Stimulated activated CD8-positive, alpha-beta memory T cell treated with anti-CD3 and anti-CD28 coated beads, Interleukin-7, amount 100 ng/mL, for 48 hours (primary cell): Measurements from ENCODE around the gene RPL29.

Experiments used
- DNase-seq, 2 donors: peaks; one replicate each; pipeline ENCODE4 v3.0.0-alpha.2; 2020; ENCODE audit warnings: low read depth in 1 of 2; ENCODE audit errors: extremely low read depth in 1 of 2

Gene RPL29

GRCh38 chr3:52026041-52026440 is 30.3 kb upstream of the RPL29 start:
- no peak for DNase-seq

- DNase-seq = no peak
Measured at GRCh38 chr3:52025453-52025852, 29.8 kb upstream of the RPL29 start.

GRCh38 chr3:52024765-52025452 is 29.2 kb upstream of the RPL29 start:
- DNase-seq = no peak

DNA sequence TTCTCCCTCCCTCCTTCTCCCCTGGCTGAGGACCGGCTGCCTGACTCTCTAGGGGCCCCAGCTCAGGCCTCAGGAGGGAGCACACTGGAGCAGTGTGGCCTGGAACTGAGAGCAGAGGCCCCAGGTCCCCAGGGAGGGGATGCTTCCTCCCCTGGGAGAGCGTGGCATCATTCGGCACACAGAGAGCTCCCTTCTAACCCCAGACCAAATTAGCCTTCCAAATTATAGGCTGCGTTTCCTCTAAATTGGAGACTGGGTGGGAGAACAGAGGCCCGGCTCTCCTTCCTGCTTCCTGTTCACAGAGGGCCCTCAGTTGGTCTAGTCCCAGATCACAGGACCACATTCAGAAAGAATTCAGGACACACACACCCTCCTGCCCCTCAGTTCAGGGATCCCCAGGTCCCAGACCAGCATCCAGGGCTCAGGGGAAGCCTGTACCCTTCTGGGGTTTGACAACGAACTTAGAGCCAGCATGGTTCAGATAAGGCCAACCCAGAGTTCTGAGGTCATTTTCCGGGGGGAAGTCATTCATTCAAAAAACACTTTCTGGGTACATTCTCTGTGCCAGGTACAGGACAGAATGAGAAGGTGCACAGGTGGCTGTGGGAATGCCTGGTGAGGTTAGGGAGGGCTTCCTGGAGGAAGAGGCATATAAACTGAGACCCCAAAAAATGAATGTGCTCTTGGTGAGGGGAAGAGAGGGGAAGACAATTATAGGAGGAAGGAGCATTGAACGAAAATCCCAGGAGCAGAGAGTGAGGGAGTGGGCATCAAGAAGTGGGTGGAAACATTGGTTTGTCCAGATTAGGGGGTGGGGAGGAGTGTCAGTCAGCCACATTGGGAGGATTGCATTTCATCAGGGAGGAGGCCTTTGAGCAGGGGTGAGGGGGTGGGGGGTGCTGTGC is 28.4 kb upstream of the RPL29 start:
- DNase-seq = no peak

DNA sequence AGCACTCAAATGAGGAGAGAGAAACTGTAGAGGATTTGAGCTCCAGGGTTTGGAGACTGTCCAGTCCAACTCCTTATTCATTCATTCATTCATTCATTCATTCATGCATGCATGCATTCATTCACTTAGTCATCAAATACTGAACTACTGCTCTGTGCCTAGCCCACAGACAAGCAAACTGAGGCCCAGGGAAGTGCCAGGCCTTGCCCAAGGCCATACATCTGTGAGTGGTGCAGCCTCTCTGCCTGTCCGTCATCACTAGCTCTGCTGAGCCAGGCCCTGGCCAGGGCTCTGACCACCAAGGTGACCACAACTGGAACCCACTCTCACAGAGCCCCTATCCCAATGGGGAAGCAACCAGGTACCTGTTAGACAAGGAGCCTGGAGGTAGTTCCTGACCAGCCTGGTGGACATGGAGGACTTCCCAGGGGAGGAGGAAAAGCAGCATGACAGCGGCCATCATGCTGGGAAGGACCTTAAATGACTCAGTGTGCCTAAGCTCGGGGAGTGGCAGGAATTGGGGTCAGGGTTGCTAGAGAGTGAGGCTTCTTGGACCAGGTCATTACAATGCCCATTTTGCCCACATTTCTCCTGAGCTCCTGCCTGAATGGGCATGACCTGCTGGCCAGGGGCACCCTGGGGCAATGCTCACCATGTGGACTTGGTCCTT is 27.5 kb upstream of the RPL29 start:
- no peak for DNase-seq

- no peak for DNase-seq
Measured at GRCh38 chr3:52022323-52023100, 26.8 kb upstream of the RPL29 start.

GRCh38 chr3:52021489-52022268 is 26.0 kb upstream of the RPL29 start:
- no peak for DNase-seq

- no peak for DNase-seq
Measured at GRCh38 chr3:52020796-52021195, 25.1 kb upstream of the RPL29 start.

DNA sequence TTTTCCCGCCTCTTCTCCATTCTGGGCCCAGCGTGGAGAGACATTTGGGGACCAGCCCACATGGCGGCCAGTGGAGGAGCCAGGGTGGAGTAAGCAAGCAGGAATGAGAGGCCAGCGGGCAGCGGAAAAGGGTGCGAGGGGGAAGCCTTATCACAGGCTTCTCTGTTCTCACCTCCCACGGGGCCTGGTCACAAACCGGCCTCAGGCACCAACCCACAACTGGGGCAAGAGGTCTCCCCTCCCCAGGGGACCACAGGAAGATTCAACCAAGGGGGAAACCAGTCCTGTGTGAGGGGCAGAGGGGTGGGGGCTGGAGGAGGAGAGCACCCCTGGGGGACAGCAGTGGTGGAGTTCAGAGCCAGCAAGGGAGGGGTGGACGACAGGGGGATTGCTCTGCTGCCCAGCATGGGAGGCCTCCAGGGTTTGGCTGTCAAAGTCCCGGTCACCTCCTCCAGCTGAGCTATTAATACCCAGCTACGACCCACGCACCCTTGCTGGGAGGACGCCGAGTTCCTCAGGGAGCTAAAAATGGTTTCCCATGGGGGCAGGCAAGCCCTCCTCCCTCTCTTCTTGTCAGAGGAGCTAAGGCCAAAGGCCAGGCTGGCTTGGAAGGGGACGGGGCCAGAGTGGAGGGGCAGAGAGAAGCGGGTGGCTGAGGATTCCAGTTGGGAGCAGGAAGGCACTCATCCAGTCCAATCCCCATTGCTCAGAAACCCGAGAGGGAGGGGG is 23.8 kb upstream of the RPL29 start:
- DNase-seq = no peak

DNA sequence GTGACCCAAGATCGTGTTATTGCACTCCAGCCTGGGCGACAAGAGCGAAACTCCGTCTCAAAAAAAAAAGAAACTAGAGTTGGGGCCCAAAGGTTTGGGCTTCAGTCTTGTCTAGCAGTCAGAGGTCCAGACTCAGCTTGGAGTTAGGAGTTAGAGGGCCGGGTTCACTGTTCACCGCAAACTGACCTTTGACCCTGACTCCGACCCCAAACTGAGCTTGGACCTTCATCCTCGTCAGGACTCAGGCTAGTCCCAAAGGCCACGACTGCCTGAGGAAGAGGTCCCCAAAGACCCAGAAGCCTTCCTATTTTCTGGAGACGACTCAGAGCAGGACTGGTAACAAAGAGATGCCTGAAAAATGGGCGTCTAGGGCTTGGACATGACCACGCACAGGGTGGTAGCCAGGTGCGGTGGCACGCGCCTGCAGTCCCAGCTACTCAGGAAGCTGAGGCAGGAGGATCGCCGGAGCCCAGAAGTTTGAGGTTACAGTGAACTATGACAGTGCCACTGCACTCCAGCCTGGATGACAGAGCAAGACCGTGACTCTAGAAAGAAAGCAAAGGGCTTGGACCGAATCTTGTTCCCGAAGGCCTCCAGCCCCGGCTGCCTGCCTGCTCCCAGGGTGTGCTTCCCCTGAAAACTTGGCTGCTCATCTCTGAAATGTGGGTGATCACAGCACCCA is 22.8 kb upstream of the RPL29 start:
- no peak for DNase-seq

GRCh38 chr3:52017586-52017985 is 21.9 kb upstream of the RPL29 start:
- no peak for DNase-seq

DNA sequence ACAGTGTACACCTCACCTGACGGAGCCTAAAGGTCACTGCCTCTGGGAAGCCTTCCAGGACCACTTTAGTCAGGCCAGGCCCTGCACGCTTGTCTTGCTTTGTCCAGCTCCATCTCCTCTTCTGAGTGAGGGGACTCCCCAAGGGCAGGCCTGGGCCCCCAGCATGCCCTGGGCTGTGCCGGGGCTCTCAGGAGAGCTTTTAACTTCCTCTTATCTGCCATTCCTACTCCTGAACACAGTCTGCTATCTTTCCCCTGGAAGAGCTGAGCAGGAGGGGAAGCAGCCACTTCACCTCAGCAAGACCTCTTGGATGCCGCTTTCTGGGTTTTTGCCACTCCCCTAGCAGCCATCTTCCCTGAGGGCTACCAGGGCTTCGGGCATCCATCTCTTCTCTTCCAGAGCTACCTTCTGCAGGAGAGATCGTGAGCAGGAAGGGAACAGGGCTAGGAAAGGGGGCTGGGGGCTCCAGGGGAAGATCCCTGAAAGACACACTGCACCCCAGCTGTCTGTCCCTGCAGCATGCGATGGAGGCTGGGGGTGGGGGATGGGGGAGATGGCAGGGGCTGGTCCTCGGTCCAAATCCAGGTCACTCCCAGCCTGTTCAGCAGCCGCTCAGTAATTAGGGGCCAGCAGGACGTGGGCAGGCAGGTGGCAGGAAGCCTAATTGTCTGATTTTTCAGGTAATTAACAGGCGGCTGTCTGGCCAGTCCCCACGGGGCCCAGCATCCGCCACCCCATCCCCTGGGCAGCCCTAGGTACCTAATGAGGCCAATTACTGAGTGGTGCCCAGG is 19.9 kb upstream of the RPL29 start:
- no peak for DNase-seq

DNA sequence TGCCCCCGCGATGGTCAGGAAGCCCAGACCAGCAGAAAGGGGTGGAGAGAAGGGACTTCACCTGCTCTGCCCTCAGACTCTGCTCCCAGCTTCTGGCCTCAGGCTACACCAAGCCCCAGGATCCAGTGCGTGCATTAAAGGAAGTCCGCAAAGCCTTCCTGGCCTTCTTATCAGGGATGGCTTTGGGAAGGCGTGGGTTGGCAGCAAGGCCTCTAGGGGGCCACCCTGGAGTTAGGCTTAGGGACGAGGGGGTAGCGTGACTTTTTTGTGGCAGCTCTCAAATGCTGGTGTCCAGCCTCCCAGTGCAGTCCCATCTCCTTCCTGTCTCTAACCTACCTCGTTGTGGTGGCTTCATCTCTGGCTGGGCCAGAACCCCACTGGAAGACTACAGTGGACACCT is 18.9 kb upstream of the RPL29 start:
- DNase-seq = no peak

DNA sequence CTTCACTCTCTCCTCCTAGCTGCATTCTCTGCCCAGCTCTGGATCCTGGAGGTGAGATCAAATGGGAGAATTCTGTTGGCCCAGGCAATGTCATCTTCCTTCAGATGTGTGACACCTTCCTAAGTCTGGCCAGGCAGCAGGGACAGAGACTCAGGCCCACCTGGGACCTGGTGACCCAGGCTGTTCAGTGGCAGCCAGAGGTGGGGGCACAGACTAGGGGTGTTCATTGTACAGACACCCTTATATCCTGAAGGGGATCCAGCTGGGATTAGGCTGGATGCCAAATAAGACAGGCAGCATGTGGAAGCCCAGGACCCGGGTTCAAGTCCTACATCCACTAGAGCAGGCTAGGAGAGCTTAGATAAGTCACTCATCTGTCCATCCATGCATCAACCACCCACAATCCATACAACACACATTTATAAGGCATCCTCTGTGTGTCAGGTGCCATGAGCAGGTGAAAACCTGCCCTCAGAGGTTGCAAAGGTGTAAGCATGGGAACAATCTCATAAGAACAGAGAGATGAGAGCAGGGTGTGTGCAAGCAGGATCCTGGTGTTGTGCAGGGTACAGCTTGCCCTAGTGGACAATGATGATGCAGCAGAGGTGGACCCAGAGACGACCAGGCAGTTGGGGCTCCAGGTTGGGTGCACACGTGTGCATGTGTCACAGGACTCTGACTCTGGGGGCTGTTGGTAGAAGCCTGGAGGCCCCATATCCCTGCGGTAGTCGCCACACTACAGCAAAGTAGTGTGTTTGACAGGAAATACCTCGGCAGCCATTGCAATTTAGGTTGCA is 18.3 kb upstream of the RPL29 start:
- DNase-seq = no peak

DNA sequence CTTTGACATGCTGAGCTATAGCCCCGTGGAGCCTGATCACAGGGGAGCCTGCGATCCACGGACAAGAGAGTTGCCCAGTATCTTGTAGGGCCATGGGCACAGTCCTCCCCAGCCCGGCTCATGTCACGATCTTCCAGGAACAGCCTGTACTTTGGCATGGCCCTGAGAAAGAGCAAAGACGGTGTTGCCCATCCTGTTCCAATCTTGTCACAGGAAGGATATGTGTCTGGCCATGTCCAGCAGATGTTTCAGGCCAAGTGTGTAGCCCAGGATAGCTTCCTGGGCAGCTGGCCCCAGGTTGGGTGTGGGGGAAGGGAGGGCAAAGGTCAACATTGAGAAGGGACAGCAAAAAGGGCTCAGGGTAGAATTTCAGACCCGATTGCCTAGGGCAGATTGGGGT is 17.0 kb upstream of the RPL29 start:
- no peak for DNase-seq

- DNase-seq = no peak
Measured at GRCh38 chr3:52010431-52010830, 14.7 kb upstream of the RPL29 start.

- DNase-seq = no peak
Measured at GRCh38 chr3:52007291-52007690, 11.6 kb upstream of the RPL29 start.

- DNase-seq = no peak
Measured at GRCh38 chr3:52006820-52007133, 11.1 kb upstream of the RPL29 start.
